Measurements from ENCODE around the gene AHRR.
A peak's percentile ranks its signal among the peaks of the same experiment; 100 is the strongest.
"Not testable (repeated sequence)": the region's sequence is repeated elsewhere in the genome, so short reads cannot be mapped to it uniquely, and the experiment has no call there.

AHRR gene

DNA sequence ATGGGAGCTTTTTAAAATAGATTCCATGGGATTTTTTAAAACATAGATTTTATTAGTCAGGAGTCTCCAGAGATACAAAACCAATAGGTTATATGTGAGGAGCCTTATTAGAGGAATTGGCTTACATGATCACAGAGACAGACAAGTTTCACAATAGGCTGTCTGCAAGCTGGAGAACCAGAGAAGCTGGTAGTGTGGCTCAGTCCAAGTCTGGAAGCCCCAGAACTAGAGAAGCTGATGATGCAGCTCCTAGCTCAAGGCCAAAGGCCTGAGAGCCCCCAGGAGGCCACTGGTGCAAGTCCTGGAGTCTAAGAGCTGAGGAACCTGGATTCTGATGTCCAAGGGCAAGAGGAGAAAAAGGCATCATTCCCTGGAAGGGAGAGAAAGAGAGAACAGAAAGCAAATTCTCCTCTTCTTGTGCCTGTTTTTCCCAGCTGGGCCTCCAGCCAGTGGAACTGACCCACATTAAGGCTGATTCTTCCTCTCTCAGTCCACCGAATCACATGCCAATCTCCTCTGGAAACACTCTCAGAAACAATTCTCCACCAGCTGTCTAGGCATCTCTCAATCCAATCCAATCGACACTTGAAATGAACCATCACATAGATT lies 59.3 kb downstream of the AHRR start:
- no peak for DNase-seq

DNA sequence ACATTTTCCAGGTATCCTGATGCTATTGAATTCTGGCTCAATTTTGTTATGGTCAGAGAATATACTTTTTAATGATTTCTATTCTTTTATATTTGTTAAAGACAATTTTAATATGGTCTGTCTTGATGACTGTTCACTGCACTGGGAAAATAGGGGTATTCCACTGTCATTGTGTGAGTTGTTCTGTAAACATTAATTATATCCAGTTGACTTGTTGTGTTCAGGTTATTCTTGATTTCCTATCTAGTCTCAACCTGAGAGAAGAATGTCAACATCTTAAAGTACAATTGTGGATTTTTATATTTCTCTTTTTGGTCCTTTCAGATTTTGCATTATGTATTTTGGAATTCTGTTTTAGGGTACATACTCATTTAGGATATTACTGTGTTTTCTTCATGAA lies 61.6 kb downstream of the AHRR start:
- no peak for DNase-seq

DNA sequence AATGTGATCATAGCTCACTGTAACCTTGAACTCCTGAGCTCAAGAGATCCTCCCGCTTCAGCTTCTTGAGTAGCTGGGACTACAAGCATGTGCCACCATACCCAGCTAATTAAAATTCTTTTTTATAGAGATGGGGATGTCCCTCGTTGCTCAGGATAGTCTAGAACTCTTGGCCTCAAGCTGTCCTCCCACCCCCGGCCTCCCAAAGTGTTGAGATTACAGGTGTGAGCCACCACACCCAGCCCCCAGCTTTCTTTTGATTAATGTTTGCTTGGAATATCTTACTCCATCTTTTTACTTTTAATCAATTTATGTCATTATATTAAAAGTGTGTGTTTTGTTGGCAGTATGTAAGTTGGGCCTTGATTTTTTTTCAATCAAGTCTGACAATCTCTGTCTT lies 62.1 kb downstream of the AHRR start:
- no peak for DNase-seq

DNA sequence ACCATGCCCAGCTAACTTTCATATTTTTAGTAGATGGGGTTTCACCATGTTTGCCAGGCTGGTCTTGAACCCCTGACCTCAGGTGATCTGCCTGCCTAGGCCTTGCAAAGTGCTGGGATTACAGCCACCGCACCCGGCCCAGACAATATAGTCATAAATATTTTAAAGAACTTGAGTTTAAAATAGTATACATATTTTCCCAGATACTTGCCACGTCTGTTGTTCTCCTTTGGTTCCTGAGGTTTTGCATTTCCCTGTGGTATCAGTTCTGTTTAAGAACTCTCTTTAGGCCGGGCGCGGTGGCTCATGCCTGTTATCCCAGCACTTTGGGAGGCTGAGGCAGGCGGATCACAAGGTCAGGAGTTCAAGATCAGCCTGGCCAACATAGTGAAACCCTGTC lies 63.1 kb downstream of the AHRR start:
- DNase-seq = not testable (repeated sequence)

DNA sequence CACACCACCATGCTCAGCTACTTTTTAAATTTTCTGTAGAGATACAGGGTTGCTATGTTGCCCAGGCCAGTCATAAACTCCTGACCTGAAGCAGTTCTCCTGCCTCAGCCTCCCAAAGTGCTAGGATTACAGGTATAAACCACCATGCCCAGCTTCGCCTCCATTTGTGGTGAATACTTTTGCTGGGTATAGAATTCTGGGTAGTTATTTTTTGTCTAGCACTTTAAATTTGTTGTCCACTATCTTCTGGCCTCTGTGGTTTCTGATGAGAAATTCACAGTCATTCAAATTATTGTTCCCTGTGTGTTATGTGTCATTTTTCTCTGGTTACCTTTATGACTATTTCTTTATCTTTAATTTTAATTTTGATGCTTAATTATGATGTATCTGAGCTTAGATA lies 63.8 kb downstream of the AHRR start:
- DNase-seq = no peak

DNA sequence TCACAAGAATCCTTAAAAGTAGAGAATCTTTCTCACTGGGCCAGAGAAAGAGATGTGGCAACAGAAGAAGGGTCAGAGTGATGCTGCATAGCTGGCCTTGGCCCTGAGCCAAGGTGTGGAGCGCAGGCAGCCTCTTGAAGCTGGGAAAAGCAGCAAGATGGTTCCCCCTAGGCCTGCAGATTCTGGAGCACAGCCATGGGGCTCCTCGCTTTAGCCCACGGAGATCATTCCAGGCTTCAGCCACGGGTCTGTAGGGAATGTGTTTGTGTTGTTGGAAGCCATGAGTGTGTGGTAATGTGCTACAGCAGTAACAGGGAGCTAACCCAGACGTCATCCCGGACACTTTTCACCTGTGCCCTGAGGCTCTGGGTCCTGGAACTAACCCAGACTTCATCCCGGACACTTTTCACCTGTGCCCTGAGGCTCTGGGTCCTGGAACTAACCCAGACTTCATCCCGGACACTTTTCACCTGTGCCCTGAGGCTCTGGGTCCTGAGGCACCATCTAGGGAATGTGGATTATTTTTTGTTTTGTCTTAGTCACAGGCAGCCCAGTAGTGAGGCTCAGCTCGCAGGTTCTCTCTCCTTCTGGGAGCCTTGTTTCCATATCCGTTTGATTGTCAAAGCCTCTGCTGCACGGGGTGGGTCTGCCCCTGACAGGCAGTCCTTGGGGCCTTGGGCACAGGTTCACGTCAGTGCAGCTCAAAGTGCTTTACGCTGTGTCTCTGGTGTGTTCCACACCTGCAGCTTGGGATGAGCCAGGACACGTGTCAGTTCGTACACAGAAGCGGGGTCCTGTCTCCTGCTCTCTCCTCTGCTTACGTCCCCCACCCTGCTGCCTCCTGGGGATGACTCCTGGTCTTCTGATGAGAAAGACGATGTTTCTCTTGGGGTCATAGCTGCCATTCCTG lies 65.2 kb downstream of the AHRR start:
- DNase-seq = no peak

DNA sequence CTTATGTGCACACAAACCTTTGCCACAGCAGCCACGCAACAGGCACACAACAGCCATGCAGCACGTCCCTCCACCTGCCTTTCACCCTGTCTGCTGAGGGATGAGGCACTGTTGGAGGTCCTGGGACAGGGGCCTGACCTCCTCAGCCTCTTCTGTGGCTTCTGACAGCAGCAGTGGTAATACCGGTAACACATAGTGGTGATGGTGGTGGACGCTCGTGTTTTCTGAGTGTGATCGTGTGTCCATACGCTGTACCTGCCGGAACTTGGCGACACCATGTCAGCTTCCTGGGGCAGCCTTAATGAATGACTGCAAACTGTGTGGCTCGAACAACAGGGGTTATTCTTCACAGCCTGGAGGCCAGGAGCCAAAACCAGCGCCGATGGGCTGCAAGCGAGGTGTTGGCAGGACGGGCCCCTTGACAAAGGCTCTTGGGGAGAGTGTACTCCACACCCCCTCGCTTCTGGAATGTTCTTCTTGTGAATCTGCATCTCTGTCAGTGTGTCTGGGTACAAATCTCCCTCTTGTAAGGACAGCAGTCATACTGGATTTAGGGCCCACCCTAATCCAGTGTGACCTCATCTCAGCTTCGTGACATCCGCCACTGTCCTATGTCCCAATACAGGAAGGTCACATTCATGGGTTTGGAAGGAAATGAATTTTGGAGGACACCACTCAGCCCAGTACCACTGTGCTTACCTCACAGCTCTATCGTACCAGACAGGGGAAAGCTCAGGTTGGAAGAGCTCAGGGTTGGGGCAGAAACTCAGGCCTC lies 66.2 kb downstream of the AHRR start:
- no peak for DNase-seq

DNA sequence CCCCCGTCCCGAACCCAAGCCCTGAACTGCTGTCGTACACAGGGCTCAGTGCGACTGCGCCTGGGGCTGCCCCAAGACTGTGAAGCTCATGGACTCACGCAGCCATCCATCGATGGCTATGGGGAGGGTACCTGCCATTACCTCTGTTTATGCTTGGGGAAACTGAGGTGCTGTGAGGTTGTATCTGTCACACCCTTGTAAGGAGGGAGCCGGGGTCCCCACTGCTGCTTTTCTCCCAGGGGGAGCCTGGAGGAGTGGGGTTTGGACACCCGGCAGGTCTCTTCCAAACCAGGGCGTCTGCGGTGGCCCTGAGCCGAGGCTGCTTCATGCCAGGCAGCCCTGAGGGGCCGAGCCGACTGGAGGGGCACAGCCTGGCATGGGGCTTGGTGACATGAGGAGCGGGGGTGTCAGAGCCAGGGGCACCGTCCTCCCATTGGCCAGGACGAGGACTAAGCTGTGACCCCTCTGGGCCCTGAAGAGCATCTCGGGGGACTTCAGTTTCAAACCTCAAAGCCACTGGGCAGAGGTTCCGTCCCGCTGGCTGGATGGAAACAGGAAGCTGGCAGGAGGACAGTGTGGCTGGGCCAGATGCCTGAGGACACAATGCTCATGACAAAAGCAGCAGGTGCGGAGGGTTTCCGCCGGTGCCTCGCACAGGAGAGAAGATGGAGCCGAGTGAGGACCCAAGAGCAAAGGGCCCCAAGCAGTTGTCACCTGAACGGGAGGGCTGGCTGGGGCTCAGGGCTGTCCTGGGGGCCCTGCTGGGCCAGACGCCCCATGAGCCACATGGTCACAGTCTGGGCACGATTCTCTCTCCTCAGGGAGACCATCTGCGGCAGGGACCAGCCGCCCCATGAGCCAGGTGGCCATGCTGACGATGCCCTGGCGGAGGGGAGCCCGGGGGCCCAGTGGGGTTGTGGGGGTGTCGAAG lies 67.0 kb downstream of the AHRR start:
- no peak for DNase-seq

DNA sequence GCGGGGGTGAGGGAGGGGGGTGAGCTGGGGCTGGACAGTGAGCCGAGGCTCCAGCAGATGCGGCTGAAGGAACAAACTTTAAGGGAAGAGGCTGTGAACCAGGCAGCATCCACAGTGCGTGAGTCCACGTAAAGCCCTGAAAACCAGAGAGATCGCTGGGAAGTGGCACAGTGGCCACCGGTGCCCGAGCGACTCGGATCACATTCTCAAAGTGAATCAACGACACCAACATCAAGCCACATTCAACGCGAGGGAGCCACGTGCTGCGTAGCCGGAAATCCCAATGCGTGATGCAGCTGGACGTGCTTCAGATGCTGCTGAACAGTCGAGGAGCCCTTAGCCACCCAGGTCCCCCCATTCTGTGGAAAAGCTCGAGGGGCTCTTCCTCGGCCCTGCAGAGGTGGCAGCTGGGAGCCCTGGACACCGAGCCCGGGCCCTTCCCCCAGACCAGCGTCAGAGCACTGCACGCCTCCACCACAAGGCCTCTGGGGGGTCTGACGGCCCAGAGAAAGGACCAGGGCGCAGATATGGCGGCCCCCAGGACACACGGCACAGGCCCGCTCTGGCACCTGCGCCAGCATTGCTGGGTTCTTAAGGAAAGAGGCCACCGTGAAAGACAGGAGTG lies 67.8 kb downstream of the AHRR start:
- no peak for DNase-seq

DNA sequence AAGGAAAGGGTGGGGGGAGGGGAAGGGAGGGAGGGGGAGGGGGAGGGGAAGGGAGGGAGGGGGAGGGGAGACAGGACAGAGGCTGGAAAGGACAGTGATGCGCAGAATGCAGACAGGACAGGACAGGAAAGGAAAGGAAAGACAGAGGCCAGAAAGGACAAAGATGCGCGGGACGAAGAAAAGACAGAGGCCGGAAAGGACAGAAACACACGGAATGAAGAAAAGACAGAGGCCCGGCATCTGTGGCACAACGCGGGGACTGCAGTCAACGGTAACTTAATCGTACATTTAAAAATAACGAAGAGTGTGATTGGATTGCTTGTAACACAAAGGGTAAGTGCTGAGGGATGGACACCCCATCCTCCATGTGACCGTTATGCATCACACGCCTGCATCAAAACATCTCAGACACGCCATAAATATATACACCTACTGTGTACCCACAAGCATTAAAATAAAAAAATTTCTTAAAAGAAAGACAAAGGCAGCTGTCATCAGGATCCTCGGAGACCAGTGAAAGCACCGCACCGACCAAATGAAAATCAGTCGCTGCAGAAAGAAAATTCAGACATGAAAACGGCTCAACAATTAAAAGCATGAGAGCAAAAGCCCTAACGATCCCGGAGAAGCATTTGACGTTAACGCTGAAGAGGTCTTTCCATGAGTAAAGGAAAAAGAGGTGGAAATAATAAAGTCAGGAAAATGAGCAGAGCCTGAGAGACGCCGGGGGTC lies 68.5 kb downstream of the AHRR start:
- no peak for DNase-seq

DNA sequence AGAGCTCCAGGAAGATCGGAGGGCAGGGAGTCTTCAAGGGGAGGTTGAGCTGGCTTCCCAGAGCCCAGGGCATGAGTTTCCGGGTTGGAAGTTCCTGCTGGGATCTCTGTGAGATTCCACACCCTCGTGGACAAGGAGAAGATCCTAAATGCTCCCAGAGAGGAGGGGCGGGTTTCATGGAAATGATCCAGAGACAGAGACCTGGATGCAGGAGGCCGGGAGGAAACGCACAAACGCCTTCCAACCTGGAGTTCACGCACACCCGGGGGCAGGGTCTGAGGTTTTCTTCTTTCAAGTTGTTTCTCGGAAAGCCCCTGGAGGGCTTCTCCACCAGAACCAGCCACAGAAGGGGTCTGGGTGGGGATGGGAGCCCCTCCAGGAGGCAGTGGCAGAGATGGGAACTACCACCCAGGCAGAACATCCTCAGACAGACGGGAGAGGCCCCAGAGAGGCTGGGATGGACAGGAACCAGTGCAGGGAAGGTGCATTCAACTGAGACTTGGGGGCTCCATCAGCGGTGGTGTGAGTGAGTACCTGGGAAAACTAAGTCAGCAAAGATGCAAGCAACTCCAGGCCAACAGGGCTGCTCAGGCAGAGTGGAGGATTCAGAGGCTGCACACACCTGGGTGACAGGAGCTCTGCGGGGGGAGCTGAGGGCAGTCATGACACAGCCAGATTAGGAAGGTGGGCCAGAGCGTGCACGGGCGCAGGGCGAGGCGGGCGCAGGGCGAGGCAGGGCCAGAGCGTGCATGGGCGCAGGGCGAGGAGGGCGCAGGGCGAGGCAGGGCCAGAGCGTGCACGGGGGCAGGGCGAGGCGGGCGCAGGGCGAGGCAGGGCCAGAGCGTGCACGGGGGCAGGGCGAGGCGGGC lies 69.3 kb downstream of the AHRR start:
- no peak for DNase-seq

DNA sequence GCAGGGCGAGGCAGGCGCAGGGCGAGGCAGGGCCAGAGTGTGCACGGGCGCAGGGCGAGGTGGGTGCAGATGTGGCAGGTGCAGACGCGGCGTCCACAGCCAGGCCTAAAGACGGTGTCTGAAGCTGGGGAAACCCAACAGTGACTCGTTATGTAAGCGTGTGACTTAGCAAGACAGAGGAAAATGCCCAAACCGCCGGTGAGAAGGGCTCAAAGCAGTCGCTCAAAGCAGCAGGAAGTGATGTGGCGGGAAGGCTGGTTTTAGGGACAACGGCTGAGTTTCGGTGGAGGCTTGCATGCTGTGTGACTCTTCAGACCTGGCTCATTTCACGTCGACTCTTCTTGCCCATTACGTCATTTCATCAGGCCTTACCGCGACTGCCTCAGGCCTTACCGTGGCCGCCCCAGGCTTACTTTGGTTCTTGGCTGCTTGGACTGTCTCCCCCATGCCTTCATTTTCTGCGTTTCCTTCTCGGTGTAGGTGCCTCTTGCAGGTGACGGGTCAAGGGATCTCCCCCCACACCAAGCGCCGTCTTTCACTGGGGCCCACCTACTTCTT lies 71.0 kb downstream of the AHRR start:
- peak; percentile 60 for DNase-seq

DNA sequence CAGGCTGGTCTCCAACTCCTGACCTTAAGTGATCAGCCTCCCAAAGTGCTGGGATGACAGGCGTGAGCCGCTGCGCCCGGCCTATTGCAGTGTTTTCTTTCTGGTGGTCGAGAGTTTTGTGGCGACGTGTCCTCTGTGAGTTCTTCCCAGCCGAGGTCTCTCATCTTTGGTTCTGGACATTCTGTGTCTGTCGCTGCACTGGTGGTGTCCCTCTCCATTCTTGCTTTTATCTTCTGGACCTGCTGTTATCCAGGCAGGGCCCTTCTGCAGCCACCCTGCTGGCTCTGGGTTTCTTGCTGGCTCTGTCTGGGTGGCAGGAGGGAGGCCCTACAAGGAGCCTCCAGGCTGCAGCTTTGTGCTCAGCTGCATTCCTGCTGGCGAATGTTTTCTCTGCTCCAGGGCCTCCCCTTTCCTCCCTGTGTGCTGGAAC lies 72.3 kb downstream of the AHRR start:
- no peak for DNase-seq

DNA sequence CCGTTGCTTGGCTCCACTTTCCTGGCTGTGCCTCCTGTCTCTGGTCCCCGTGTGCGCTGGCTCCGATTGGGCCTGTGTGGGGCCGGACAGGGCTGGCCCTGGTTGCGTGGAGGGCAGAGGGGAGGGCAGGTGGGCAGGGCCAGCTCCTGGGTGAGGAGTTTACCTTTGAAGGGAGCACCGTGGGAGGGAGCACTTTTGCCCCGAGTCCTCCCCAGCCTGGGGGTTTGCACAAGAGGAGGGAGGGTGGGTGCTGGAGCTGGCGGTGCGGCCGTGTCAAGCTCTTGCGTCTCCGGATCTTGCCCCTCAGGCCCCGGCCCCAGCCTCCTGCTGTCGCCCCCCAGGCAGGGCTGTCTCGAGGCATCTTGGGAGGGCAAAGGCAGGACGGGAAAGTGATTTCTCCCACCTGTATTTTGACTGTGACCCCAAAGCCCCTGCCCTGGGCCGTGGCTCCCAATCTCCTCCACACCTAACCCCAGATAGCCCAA lies 73.2 kb downstream of the AHRR start:
- DNase-seq = no peak

DNA sequence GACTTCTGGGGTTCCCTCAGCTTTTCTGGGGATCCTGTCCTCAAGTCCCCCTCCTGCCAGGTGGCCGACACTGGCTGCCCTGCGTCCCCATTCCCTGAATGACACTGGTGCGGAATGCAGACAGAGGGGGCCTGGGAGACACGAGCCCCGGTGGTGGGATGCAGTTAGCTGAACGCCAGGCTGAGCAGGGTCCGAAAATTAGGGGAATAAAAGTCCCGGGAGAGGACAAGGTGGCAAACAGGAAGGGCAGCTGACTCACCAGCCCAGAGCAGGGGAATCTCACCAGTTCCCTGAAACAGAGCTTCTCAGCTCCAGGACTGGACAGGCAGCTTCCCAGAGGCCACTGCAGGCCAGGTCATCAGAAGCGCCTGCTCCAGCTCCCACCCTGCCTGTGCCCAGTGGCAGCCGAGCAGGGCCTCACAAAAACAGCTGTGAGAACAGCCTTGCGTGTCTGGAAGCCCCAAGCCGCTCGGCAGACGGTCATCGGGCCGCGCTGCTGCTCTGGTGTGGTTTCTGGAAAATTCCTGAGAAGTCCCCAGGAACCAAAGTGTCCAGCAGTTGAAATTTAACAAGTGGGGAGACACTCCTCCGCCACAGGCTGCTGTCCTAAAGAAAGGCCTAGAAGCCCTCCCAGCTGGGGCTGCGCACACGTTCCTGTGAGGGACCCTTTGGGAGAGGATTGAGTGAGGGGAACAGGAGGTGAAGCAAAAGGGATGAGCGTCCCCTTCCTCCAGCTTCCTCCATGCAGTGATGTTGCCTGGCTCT lies 73.8 kb downstream of the AHRR start:
- no peak for DNase-seq

DNA sequence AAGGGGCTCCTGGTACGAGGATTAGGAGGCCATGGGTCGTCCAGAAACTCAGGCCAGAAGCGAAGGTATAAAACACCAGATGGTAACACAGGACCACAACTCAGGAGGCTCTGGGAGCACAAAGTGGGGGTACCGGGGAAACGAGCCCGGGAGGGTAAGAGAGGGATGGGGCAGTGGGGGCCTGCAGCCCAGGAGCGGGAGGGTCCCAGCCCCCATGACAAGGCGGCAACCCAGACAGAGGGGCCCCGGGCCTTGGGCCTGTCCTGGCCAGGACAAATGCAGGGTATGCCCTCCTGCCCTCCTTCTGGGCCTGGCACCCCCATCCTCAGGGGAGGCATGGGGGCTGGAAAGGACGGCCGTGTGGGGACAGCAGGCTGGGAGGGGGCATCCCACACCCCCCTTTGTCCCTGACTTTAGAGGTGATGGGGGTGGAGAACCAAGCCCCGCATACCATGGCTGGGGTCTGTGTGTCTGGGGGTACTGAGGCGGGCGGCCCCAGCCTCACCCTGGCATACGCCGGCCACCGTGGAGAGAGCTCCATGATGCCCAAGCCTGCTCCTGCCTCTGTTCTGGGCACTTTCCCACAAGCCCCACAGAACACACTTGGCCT lies 74.5 kb downstream of the AHRR start:
- DNase-seq = no peak

DNA sequence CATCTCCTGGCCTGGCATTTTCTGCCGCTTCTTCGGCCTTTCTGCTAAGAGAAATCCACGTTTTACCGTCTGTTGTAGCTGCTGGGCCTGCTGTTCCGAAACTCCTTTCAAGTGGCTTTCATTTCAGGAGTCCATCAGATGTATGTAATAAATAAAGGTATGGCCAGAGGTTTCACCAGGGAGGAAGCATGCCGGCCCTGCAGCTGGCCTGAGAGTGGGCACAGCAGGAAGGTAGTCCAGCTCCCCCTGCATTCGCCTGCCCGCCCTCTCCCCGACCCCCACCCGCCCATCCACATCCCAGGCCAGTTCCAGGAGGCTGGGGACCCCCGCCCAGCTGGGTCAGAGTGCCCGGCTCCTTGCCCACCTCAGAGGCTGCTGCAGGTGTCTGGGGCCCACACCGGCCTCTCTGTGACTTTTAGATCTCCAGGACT lies 75.0 kb downstream of the AHRR start:
- DNase-seq = no peak

DNA sequence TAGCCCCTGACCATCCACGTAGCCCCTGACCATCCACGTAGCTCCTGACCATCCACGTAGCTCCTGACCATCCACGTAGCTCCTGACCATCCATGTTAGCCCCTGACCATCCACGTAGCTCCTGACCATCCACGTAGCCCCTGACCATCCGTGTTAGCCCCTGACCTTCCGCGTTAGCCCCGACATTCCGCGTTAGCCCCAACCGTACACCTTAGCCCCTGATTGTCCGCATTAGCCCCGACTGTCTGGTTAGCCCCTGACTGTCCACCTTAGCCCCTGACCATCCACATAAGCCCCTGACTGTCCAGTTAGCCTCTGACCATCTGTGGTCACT lies 76.6 kb downstream of the AHRR start:
- DNase-seq = not testable (repeated sequence)

Data from activated T-cell treated with anti-CD3 and anti-CD28 coated beads for 4 hours (primary cell).